Common myeloid progenitor, CD34-positive (primary cell): ENCODE data around the gene F13A1.

Experiments used
- CTCF ChIA-PET: fragments of 350-600 bp; sonication (Branson Sonifier 250); formaldehyde crosslinking; loops from one replicate; lab custom pipeline; 2021; ENCODE audit warnings: antibody characterized with exemption; lab: Charles Lee
- POLR2A ChIA-PET: fragments of 350-600 bp; sonication (Branson Sonifier 250); formaldehyde crosslinking; loops from one replicate; lab custom pipeline; 2021; ENCODE audit warnings: antibody characterized with exemption; lab: Charles Lee
- DNase-seq, 3 donors: peaks; one replicate each; pipeline versions ENCODE4 v3.0.0 to v3.0.0-alpha.2; 2013
- H3K27ac ChIP-seq, 2 experiments: 1 replicate in 1 of 2; 2 replicates in 1 of 2; pipeline ENCODE4 v1.7.0; 2013; ENCODE audit warnings: inconsistent platforms in 2 of 2, low read length in 2 of 2, mild to moderate bottlenecking in 2 of 2, low read depth in 1 of 2, moderate library complexity in 1 of 2; ENCODE audit not compliant: severe bottlenecking in 2 of 2, insufficient read depth in 1 of 2, poor library complexity in 1 of 2
- H3K27me3 ChIP-seq, 5 experiments: replicated peaks in 2 of 5; 1 replicate in 3 of 5; 2 replicates in 2 of 5; pipeline versions ENCODE4 v1.6.1 to v1.7.0; 2013; ENCODE audit warnings: low read length in 4 of 5, mild to moderate bottlenecking in 2 of 5, moderate library complexity in 2 of 5, inconsistent platforms in 1 of 5; ENCODE audit not compliant: insufficient read depth in 5 of 5, control insufficient read depth in 4 of 5
- H3K36me3 ChIP-seq, 4 experiments: 1 replicate in 2 of 4; 2 replicates in 2 of 4; pipeline versions ENCODE4 v1.6.1 to v1.7.0; 2013; ENCODE audit warnings: low read length in 3 of 4, control low read depth in 1 of 4, mild to moderate bottlenecking in 1 of 4; ENCODE audit not compliant: control insufficient read depth in 4 of 4, insufficient read depth in 4 of 4
- H3K4me1 ChIP-seq, 4 experiments: 1 replicate in 3 of 4; 2 replicates in 1 of 4; pipeline versions ENCODE4 v1.6.1 to v1.7.1; 2013; ENCODE audit warnings: low read length in 3 of 4, mild to moderate bottlenecking in 3 of 4, control low read depth in 1 of 4, inconsistent platforms in 1 of 4, moderate library complexity in 1 of 4; ENCODE audit not compliant: control insufficient read depth in 4 of 4, insufficient read depth in 4 of 4; ENCODE audit errors: control extremely low read depth in 1 of 4
- H3K4me3 ChIP-seq, 7 experiments: 1 replicate in 4 of 7; 2 replicates in 3 of 7; pipeline versions ENCODE4 v1.5.1 to v1.7.0; 2013; ENCODE audit warnings: mild to moderate bottlenecking in 7 of 7, low read length in 6 of 7, moderate library complexity in 6 of 7, inconsistent platforms in 2 of 7, low read depth in 2 of 7, control low read depth in 1 of 7; ENCODE audit not compliant: insufficient read depth in 4 of 7, control insufficient read depth in 1 of 7; ENCODE audit errors: extremely low read depth in 1 of 7
- H3K9me3 ChIP-seq, 5 experiments: 1 replicate in 4 of 5; 2 replicates in 1 of 5; pipeline versions ENCODE4 v1.6.1 to v1.7.1; 2013; ENCODE audit warnings: low read length in 4 of 5, mild to moderate bottlenecking in 2 of 5, inconsistent platforms in 1 of 5, low read depth in 1 of 5, moderate library complexity in 1 of 5; ENCODE audit not compliant: control insufficient read depth in 4 of 5, insufficient read depth in 2 of 5; ENCODE audit errors: control extremely low read depth in 1 of 5
- WGBS: methylation state at CpG from one replicate; pipeline ENCODE4 v1.1.5; 2013; ENCODE audit not compliant: insufficient coverage; 5-methylcytosine and 5-hydroxymethylcytosine counted together

Gene F13A1

DNA sequence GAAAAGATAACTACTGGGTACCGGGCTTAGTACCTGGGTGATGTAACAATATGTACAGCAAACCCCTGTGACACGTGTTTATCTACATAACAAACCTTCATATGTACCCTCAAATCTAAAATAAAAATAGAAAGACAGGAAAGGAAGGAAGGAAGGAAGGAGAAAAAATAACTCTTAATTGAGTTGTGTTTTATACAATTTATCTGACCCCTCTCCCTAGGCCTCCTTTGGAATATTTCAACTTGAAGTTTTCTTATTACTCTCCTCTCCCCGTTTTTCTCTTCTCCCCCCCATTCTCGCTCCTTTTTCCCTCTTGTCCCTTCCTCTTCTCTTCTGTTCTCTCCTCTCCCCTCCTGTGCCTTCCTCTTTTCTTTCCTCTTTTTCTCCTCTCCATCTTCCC lies 156.1 kb downstream of the F13A1 start:
- no peaks in the 10 kb centered on the region for H3K9me3 ChIP-seq
- ChIA-PET POLR2A (no interaction called here), CTCF (no interaction called here)
- 100% methylated on average over 2 of the region's 4 CpGs for WGBS
- H3K27ac ChIP-seq = no peak overlapping the region
- no peak overlapping the region for H3K4me3 ChIP-seq
- H3K4me1 ChIP-seq = no peaks in the 10 kb centered on the region
- no peaks in the 10 kb centered on the region for H3K36me3 ChIP-seq
- peaks cover 0 to 2% (median 0%) of the 10 kb centered on the region in 5 experiments for H3K27me3 ChIP-seq
- no peak for DNase-seq

- 87% methylated on average over 3 of the region's 3 CpGs for WGBS
- Histone ChIP-seq H3K4me1 (no peaks in the 10 kb centered on the region), H3K9me3 (no peaks in the 10 kb centered on the region), H3K27me3 (peaks cover 0 to 5% (median 0%) of the 10 kb centered on the region in 5 experiments), H3K36me3 (no peaks in the 10 kb centered on the region), H3K27ac (no peak overlapping the region), H3K4me3 (no peak overlapping the region)
- POLR2A ChIA-PET = interaction anchor here (0.6 kb wide), 1 partner anchor 554 kb away, joined by 3 read pairs; no protein-coding TSS in a partner anchor
- DNase-seq = no peak
- CTCF ChIA-PET = no interaction called here
These were observed 166.1 kb downstream of the F13A1 start for GRCh38 chr6:6154335-6154734.

- DNase-seq = no peak
- ChIA-PET POLR2A (no interaction called here), CTCF (no interaction called here)
- Histone ChIP-seq H3K4me3 (no peak overlapping the region), H3K4me1 (no peaks in the 10 kb centered on the region), H3K36me3 (no peaks in the 10 kb centered on the region), H3K9me3 (no peaks in the 10 kb centered on the region), H3K27me3 (peaks cover 0 to 5% (median 0%) of the 10 kb centered on the region in 5 experiments), H3K27ac (no peak overlapping the region)
- WGBS = 68% methylated on average over 5 of the region's 6 CpGs
These were observed 168.4 kb downstream of the F13A1 start for GRCh38 chr6:6152060-6152459.

DNA sequence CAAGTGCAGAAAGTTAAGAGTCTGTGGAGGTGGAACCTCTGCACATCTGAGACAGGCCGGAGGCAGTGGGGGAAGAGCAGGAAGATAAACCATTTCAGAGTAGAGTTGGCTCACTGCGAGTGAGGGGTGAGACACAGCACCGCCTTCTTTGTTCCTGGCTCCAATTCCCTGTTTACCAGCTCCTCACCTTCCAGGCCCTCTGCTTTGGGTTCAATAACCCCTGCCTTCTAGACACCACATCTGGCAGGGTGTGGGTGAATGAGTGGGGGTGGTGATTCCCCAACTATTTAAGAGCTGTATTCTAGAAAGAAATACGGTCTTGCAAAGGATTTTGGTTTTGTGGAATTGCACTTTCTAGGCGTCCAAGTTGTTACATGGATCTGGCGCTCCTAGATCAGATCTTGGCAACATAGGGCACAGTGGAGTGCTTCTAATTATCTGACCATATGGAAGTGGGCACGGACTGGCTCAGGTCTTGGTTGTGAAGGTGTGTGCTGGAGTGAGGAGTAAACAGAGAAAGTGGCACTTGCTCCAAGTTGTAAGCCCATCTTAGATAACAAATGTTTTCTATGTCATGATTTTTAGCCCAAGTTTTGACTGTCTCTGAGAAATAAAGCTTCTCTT lies 172.2 kb downstream of the F13A1 start:
- no peak overlapping the region for H3K4me3 ChIP-seq
- ChIA-PET CTCF (no interaction called here), POLR2A (no interaction called here)
- no peak overlapping the region for H3K27ac ChIP-seq
- WGBS = 87% methylated on average over 4 of the region's 7 CpGs
- H3K4me1 ChIP-seq = no peaks in the 10 kb centered on the region
- no peaks in the 10 kb centered on the region for H3K27me3 ChIP-seq
- H3K9me3 ChIP-seq = no peaks in the 10 kb centered on the region
- DNase-seq = no peak
- H3K36me3 ChIP-seq = no peaks in the 10 kb centered on the region

GRCh38 chr6:6131492-6132109 lies 188.9 kb downstream of the F13A1 start:
- no peaks in the 10 kb centered on the region for H3K4me1 ChIP-seq
- H3K9me3 ChIP-seq = no peaks in the 10 kb centered on the region
- WGBS = 81% methylated on average over 3 of the region's 4 CpGs
- H3K27ac ChIP-seq = no peak overlapping the region
- peak; percentile 8 to 40 (median 30) for DNase-seq
- H3K27me3 ChIP-seq = no peaks in the 10 kb centered on the region
- H3K36me3 ChIP-seq = no peaks in the 10 kb centered on the region
- H3K4me3 ChIP-seq = no peak overlapping the region
- ChIA-PET POLR2A (no interaction called here), CTCF (interaction anchor here (0.6 to 1.8 kb wide), 4 partner anchors 9 to 1328 kb away, joined by 3 to 4 read pairs (median 3); no protein-coding TSS in a partner anchor)

- Histone ChIP-seq H3K27ac (no peak overlapping the region), H3K36me3 (no peaks in the 10 kb centered on the region), H3K9me3 (peaks cover 0 to 9% (median 5%) of the 10 kb centered on the region in 5 experiments), H3K4me3 (no peak overlapping the region), H3K4me1 (no peaks in the 10 kb centered on the region), H3K27me3 (no peaks in the 10 kb centered on the region)
- ChIA-PET CTCF (no interaction called here), POLR2A (no interaction called here)
- no peak for DNase-seq
- WGBS = 100% methylated on average over 2 of the region's 3 CpGs
These were observed 195.0 kb downstream of the F13A1 start for GRCh38 chr6:6125495-6125894.

DNA sequence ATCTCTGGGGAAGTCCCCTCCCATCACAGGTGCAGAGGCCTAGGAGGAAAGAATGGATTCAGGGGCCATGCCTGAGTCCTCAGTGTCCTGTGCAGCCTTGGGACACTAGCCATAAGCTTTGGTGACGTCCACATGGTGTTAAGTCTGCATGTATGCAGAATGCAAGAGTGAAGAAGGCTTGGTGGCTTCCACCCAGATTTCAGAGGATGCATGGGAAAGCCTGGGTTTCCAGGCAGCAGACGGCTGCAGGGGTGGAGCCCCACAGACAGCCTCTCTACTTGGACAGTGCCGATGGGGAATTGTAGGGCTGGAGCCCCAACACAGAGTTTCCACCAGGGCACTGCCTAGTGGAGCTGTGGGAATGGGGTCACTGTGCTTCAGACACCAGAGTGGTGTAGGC lies 196.7 kb downstream of the F13A1 start:
- Histone ChIP-seq H3K9me3 (peaks cover 0 to 9% (median 5%) of the 10 kb centered on the region in 5 experiments), H3K36me3 (no peaks in the 10 kb centered on the region), H3K4me1 (no peaks in the 10 kb centered on the region), H3K4me3 (no peak overlapping the region), H3K27me3 (no peaks in the 10 kb centered on the region), H3K27ac (no peak overlapping the region)
- 0% methylated on average over 1 of the region's 3 CpGs for WGBS
- CTCF ChIA-PET = interaction anchor here (1.5 kb wide), 1 partner anchor 8 kb away, joined by 3 read pairs; no protein-coding TSS in a partner anchor
- no peak for DNase-seq
- POLR2A ChIA-PET = no interaction called here
